ENCODE data around the gene CCDC110. TPM values are rescaled to one million over a fixed set of nuclear protein-coding genes. Genes with fewer than 3 reads are reported as not detected.
"Not testable (repeated sequence)": the region's sequence is repeated elsewhere in the genome, so short reads cannot be mapped to it uniquely, and the experiment has no call there.

Gene CCDC110
- total RNA-seq, 3 donors from 2014 or later = 0.69 to 5.4 (median 1.8) TPM

- ATAC-seq = peak; percentile 33
- Histone ChIP-seq H3K9me3 (no peaks in the 10 kb centered on the region), H3K4me1 (ENCODE audit: low read depth) (peaks cover 12% of the 10 kb centered on the region), H3K36me3 (ENCODE audit: low read depth) (no peaks in the 10 kb centered on the region), H3K4me3 (no peak overlapping the region)
- intact Hi-C loops (cut with DNase I, micrococcal nuclease) = no loop called here
- no peak for TF ChIP-seq CTCF (IDR thresholded peaks at IDR 0.05)
- DNase-seq = no peak
Observed at GRCh38 chr4:185514182-185514697, 42.7 kb upstream of the CCDC110 start.

DNA sequence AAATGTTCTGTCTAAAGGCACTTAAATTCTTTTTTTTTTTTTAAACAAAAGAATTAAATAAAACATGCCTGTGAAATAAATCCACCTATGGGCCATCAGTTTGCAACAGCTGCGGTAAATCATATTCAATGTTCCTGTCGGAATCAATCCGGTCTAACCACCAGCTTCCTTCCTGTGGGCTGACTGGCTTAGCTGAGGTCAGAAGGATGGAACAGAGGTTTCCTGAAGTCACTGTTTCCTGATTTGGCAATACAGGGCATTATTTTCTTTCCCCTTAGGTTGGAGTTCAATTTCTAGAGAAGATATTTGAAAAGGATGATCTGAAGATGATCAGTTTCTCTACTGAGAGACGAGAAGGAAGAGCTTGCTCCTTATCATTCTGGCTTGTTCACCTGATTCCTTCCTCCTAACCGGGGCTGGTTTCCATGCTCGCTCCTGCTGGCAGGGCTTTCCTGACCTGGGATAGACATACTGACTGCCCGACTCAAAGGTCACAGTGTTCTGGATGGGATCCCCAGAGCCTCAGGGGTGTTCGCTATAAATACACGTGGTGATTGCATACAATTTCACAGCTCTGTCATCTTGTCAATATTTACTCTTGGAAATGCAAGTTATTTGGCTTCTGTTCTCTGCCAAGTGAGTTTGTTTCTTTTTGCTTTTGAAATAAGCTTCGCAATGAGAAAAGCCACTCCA is 42.1 kb upstream of the CCDC110 start:
- Histone ChIP-seq H3K4me3 (no peak overlapping the region), H3K4me1 (ENCODE audit: low read depth) (peaks cover 12% of the 10 kb centered on the region), H3K9me3 (no peaks in the 10 kb centered on the region), H3K36me3 (ENCODE audit: low read depth) (no peaks in the 10 kb centered on the region)
- intact Hi-C loops (cut with DNase I, micrococcal nuclease) = no loop called here
- peak; percentile 91 for ATAC-seq
- DNase-seq = peak in 2 of 3 donors; percentile 47 to 54
- no peak for TF ChIP-seq CTCF (IDR thresholded peaks at IDR 0.05)

- TF ChIP-seq CTCF (IDR thresholded peaks at IDR 0.05) = no peak
- Histone ChIP-seq H3K4me1 (ENCODE audit: low read depth) (peaks cover 12% of the 10 kb centered on the region), H3K9me3 (no peaks in the 10 kb centered on the region), H3K4me3 (no peak overlapping the region), H3K36me3 (ENCODE audit: low read depth) (no peaks in the 10 kb centered on the region)
- ATAC-seq = no peak
- intact Hi-C loops (cut with DNase I, micrococcal nuclease) = no loop called here
- no peak for DNase-seq
Observed at GRCh38 chr4:185512516-185512915, 41.0 kb upstream of the CCDC110 start.

DNA sequence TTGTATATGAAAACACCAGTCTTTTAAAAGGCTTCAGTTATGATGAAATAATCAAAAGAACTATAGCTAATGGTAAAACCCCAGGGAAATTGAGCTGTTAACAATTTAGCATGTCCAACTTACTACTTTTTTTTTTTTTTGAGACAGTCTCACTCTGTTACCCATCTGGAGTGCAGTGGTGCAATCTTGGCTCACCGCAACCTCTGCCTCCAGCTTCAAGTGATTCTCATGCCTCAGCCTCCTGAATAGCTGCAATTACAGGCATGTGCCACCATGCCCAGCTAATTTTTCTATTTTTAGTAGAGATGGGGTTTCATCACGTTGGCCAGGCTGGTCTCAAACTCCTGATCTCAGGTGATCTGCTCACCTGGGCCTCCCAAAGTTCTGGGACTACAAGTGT is 39.7 kb upstream of the CCDC110 start:
- H3K4me1 ChIP-seq (ENCODE audit: low read depth) = peaks cover 12% of the 10 kb centered on the region
- intact Hi-C loops (cut with DNase I, micrococcal nuclease); H3K9me3 ChIP-seq; ATAC-seq; H3K36me3 ChIP-seq (ENCODE audit: low read depth); DNase-seq; H3K4me3 ChIP-seq: not testable (repeated sequence)

DNA sequence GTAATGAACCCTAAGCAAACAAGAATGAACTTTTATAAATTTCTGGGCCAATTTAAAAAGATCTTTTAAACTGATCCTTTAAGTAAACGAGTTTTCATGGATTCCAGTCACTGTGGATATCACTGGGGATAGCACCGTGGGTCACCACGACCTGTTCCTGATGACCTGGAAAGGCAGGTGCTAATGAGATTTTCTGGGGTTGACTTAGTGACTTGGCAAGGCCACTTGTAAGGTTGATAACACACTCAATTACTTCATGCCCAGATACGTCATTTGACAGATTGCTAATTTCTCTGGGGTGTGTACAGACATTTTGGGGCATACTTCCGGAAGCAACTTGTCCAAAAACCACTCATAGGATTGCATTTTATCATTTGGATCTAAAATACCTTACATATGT is 39.3 kb upstream of the CCDC110 start:
- DNase-seq (no peak), ATAC-seq (no peak)
- TF ChIP-seq CTCF (IDR thresholded peaks at IDR 0.05) = no peak
- intact Hi-C loops (cut with DNase I, micrococcal nuclease) = no loop called here
- Histone ChIP-seq H3K9me3 (no peaks in the 10 kb centered on the region), H3K4me3 (no peak overlapping the region), H3K36me3 (ENCODE audit: low read depth) (no peaks in the 10 kb centered on the region), H3K4me1 (ENCODE audit: low read depth) (peaks cover 12% of the 10 kb centered on the region)

GRCh38 chr4:185508181-185508580 is 36.6 kb upstream of the CCDC110 start:
- TF ChIP-seq CTCF (IDR thresholded peaks at IDR 0.05) = no peak
- Histone ChIP-seq H3K4me1 (ENCODE audit: low read depth) (peaks cover 6% of the 10 kb centered on the region), H3K36me3 (ENCODE audit: low read depth) (no peaks in the 10 kb centered on the region), H3K9me3 (no peaks in the 10 kb centered on the region), H3K4me3 (no peak overlapping the region)
- no peak for DNase-seq
- intact Hi-C loops (cut with DNase I, micrococcal nuclease) = no loop called here
- ATAC-seq = no peak
